ENCODE measurements around the gene CASS4.

CASS4 gene

GRCh38 chr20:56461576-56461975 lies 49.5 kb downstream of the CASS4 start:
- Histone ChIP-seq H3F3A (ENCODE audit: low read depth) (no peaks in the 10 kb centered on the region), H3K4me3 (ENCODE audit: low read length, poor library complexity, severe bottlenecking) (no peak overlapping the region), H4K20me1 (ENCODE audit: insufficient read depth, low read length, poor library complexity, severe bottlenecking) (no peaks in the 10 kb centered on the region), H3K79me2 (ENCODE audit: insufficient read depth, low read length) (no peaks in the 10 kb centered on the region), H3K27me3 (ENCODE audit: insufficient read depth, low read length, poor library complexity, severe bottlenecking) (no peaks in the 10 kb centered on the region), H3K4me1 (ENCODE audit: insufficient read depth, low read length, poor library complexity, severe bottlenecking) (peaks cover 10% of the 10 kb centered on the region), H2AFZ (ENCODE audit: low read length) (no peak overlapping the region), H3K9ac (ENCODE audit: low read depth, low read length, poor library complexity, severe bottlenecking) (no peak overlapping the region), H3K36me3 (ENCODE audit: insufficient read depth, low read length) (no peaks in the 10 kb centered on the region), H3K9me3 (ENCODE audit: insufficient read depth, low read depth, low read length) (no peaks in the 10 kb centered on the region), H3K4me2 (ENCODE audit: low read depth, low read length, poor library complexity, severe bottlenecking) (no peak overlapping the region), H3K9me2 (replicated peaks; ENCODE audit: low read depth, low read length) (no peaks in the 10 kb centered on the region)
- TF ChIP-seq, protein P1, sequence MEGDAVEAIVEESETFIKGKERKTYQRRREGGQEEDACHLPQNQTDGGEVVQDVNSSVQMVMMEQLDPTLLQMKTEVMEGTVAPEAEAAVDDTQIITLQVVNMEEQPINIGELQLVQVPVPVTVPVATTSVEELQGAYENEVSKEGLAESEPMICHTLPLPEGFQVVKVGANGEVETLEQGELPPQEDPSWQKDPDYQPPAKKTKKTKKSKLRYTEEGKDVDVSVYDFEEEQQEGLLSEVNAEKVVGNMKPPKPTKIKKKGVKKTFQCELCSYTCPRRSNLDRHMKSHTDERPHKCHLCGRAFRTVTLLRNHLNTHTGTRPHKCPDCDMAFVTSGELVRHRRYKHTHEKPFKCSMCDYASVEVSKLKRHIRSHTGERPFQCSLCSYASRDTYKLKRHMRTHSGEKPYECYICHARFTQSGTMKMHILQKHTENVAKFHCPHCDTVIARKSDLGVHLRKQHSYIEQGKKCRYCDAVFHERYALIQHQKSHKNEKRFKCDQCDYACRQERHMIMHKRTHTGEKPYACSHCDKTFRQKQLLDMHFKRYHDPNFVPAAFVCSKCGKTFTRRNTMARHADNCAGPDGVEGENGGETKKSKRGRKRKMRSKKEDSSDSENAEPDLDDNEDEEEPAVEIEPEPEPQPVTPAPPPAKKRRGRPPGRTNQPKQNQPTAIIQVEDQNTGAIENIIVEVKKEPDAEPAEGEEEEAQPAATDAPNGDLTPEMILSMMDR (conservative IDR thresholded peaks at IDR 0.05; ENCODE audit: low read length), result no peak
- no peak for TF ChIP-seq EZH2phosphoT487 (IDR thresholded peaks at IDR 0.05; ENCODE audit: borderline replicate concordance)

- no peak for TF ChIP-seq EZH2phosphoT487 (IDR thresholded peaks at IDR 0.05; ENCODE audit: borderline replicate concordance)
- TF ChIP-seq, protein P1 (conservative IDR thresholded peaks at IDR 0.05; ENCODE audit: low read length), result no peak
- H3K9me3 ChIP-seq (ENCODE audit: insufficient read depth, low read depth, low read length), result no peaks in the 10 kb centered on the region
- peak overlapping the region; percentile 23 for H3K4me2 ChIP-seq (ENCODE audit: low read depth, low read length, poor library complexity, severe bottlenecking)
Measured at GRCh38 chr20:56463428-56463827, 51.4 kb downstream of the CASS4 start.

DNA sequence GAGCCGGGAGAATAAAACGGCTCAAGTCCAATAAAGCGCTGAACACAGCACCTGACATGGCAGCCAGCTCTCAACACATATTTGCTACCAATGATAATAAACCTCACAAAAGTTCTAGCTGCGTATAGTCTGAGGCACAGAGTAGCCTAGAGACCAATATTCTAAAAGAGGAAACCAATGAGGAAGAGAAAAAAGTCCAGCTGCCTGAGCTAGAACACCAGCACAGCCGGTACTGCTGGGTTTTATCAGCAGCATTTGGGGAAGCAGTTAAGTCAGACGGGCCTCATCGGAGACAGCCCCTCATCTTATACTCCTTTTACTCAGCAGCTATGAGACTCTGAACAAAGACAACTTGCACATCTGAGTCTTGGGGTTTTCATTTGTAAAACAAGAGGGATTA lies 53.9 kb downstream of the CASS4 start:
- no peak overlapping the region for H3K9ac ChIP-seq (ENCODE audit: low read depth, low read length, poor library complexity, severe bottlenecking)
- TF ChIP-seq EZH2phosphoT487 (IDR thresholded peaks at IDR 0.05; ENCODE audit: borderline replicate concordance), result no peak
- TF ChIP-seq, protein P1 (conservative IDR thresholded peaks at IDR 0.05; ENCODE audit: low read length), result no peak
- peaks cover 31% of the 10 kb centered on the region for H3K4me1 ChIP-seq (ENCODE audit: insufficient read depth, low read length, poor library complexity, severe bottlenecking)
- no peak overlapping the region for H3K4me2 ChIP-seq (ENCODE audit: low read depth, low read length, poor library complexity, severe bottlenecking)
- H3F3A ChIP-seq (ENCODE audit: low read depth), result no peaks in the 10 kb centered on the region
- no peaks in the 10 kb centered on the region for H3K27me3 ChIP-seq (ENCODE audit: insufficient read depth, low read length, poor library complexity, severe bottlenecking)
- H3K4me3 ChIP-seq (ENCODE audit: low read length, poor library complexity, severe bottlenecking), result no peak overlapping the region
- peaks cover 25% of the 10 kb centered on the region for H3K79me2 ChIP-seq (ENCODE audit: insufficient read depth, low read length)
- no peaks in the 10 kb centered on the region for H3K36me3 ChIP-seq (ENCODE audit: insufficient read depth, low read length)
- H2AFZ ChIP-seq (ENCODE audit: low read length), result no peak overlapping the region
- peaks cover 17% of the 10 kb centered on the region for H4K20me1 ChIP-seq (ENCODE audit: insufficient read depth, low read length, poor library complexity, severe bottlenecking)
- no peaks in the 10 kb centered on the region for H3K9me2 ChIP-seq (replicated peaks; ENCODE audit: low read depth, low read length)
- no peaks in the 10 kb centered on the region for H3K9me3 ChIP-seq (ENCODE audit: insufficient read depth, low read depth, low read length)

More at GRCh38 chr20:56463428-56463827, 51.4 kb downstream of the CASS4 start:
- Histone ChIP-seq H3K4me3 (ENCODE audit: low read length, poor library complexity, severe bottlenecking) (no peak overlapping the region), H3K79me2 (ENCODE audit: insufficient read depth, low read length) (no peaks in the 10 kb centered on the region), H3K9ac (ENCODE audit: low read depth, low read length, poor library complexity, severe bottlenecking) (no peak overlapping the region), H3K36me3 (ENCODE audit: insufficient read depth, low read length) (no peaks in the 10 kb centered on the region), H3K4me1 (ENCODE audit: insufficient read depth, low read length, poor library complexity, severe bottlenecking) (peaks cover 10% of the 10 kb centered on the region), H3K9me2 (replicated peaks; ENCODE audit: low read depth, low read length) (no peaks in the 10 kb centered on the region), H3F3A (ENCODE audit: low read depth) (no peaks in the 10 kb centered on the region), H2AFZ (ENCODE audit: low read length) (no peak overlapping the region), H4K20me1 (ENCODE audit: insufficient read depth, low read length, poor library complexity, severe bottlenecking) (no peaks in the 10 kb centered on the region), H3K27me3 (ENCODE audit: insufficient read depth, low read length, poor library complexity, severe bottlenecking) (no peaks in the 10 kb centered on the region)
